MM.1S (cell line): Measurements from ENCODE around the gene GRIK1.

Experiments
- DNase-seq: peaks from one replicate; pipeline ENCODE4 v3.0.0-alpha.2; 2015
- H2AFZ ChIP-seq: fragments of 300-600 bp; sonication (generic); 2 replicates; pipeline ENCODE4 v1.6.0; 2016; ENCODE audit warnings: antibody characterized with exemption, low read length
- H3F3A ChIP-seq: fragments of 300-600 bp; sonication (generic); 2 replicates; pipeline ENCODE4 v1.6.1; 2016; ENCODE audit warnings: mild to moderate bottlenecking, antibody characterized with exemption, low read length, moderate library complexity, mixed read lengths; ENCODE audit not compliant: insufficient read depth
- H3K27ac ChIP-seq: fragments of 300-600 bp; sonication (generic); 2 replicates; pipeline ENCODE4 v1.5.1; 2016; ENCODE audit warnings: mild to moderate bottlenecking, low read length
- H3K27me3 ChIP-seq: fragments of 300-600 bp; sonication (generic); replicated peaks from 2 replicates; pipeline ENCODE4 v1.6.0; 2016; ENCODE audit warnings: low read length; ENCODE audit not compliant: insufficient read depth
- H3K36me3 ChIP-seq: fragments of 300-600 bp; sonication (generic); replicated peaks from 2 replicates; pipeline ENCODE4 v1.6.1; 2016; ENCODE audit warnings: mild to moderate bottlenecking, low read length, mixed read lengths; ENCODE audit not compliant: insufficient read depth
- H3K4me1 ChIP-seq: fragments of 300-600 bp; sonication (generic); 2 replicates; pipeline ENCODE4 v1.6.1; 2016; ENCODE audit warnings: low read length, mixed read lengths
- H3K4me2 ChIP-seq: fragments of 300-600 bp; sonication (generic); 2 replicates; pipeline ENCODE4 v1.6.0; 2016; ENCODE audit warnings: low read depth, low read length
- H3K4me3 ChIP-seq: fragments of 300-600 bp; sonication (generic); 2 replicates; pipeline ENCODE4 v1.5.1; 2016; ENCODE audit warnings: low read length, mixed read lengths
- H3K79me2 ChIP-seq: fragments of 300-600 bp; sonication (generic); 2 replicates; pipeline ENCODE4 v1.6.1; 2016; ENCODE audit warnings: mixed run types, low read length, mixed read lengths
- H3K9ac ChIP-seq: fragments of 300-600 bp; sonication (generic); 2 replicates; pipeline ENCODE4 v1.6.1; 2016; ENCODE audit warnings: low read length, mixed read lengths
- H3K9me2 ChIP-seq: fragments of 300-600 bp; sonication (generic); replicated peaks from 2 replicates; pipeline ENCODE4 v1.6.1; 2016; ENCODE audit warnings: mild to moderate bottlenecking, low read length, mixed read lengths; ENCODE audit not compliant: insufficient read depth
- H3K9me3 ChIP-seq: fragments of 300-600 bp; sonication (generic); replicated peaks from 2 replicates; pipeline ENCODE4 v1.6.1; 2016; ENCODE audit warnings: mild to moderate bottlenecking, low read length, mixed read lengths; ENCODE audit not compliant: insufficient read depth
- H4K20me1 ChIP-seq: fragments of 300-600 bp; sonication (generic); 2 replicates; pipeline ENCODE4 v1.6.1; 2016; ENCODE audit warnings: mild to moderate bottlenecking, low read length, moderate library complexity, mixed read lengths; ENCODE audit not compliant: insufficient read depth
- EZH2 ChIP-seq: fragments of 300-600 bp; sonication (generic); optimal IDR thresholded peaks from 2 replicates; pipeline ENCODE3; 2017; ENCODE audit warnings: low read depth, mild to moderate bottlenecking, antibody characterized with exemption, low read length, mixed read lengths
- EZH2phosphoT487 ChIP-seq: fragments of 300-600 bp; sonication (generic); IDR thresholded peaks from 2 replicates; pipeline ENCODE4 v1.6.1; 2018; ENCODE audit warnings: antibody characterized with exemption, low read length
- TF ChIP-seq, protein P1 (sequence below): fragments of 300-600 bp; sonication (generic); IDR thresholded peaks from 2 replicates; pipeline ENCODE4 v1.5.1; 2016; ENCODE audit warnings: antibody characterized with exemption, low read length, mixed read lengths

Gene GRIK1

GRCh38 chr21:29640080-29640508 is 299.7 kb downstream of the GRIK1 start:
- Histone ChIP-seq H3K9me2 (no peaks in the 10 kb centered on the region), H3K9ac (no peak overlapping the region), H3K27me3 (no peaks in the 10 kb centered on the region), H3K27ac (no peak overlapping the region), H3F3A (no peaks in the 10 kb centered on the region), H3K36me3 (no peaks in the 10 kb centered on the region), H3K9me3 (no peaks in the 10 kb centered on the region), H3K4me3 (no peak overlapping the region), H3K79me2 (no peaks in the 10 kb centered on the region), H2AFZ (no peak overlapping the region), H3K4me1 (no peaks in the 10 kb centered on the region), H4K20me1 (no peaks in the 10 kb centered on the region), H3K4me2 (no peak overlapping the region)
- no peak for DNase-seq
- TF ChIP-seq EZH2phosphoT487 (no peak), EZH2 (no peak)
- TF ChIP-seq, protein P1, sequence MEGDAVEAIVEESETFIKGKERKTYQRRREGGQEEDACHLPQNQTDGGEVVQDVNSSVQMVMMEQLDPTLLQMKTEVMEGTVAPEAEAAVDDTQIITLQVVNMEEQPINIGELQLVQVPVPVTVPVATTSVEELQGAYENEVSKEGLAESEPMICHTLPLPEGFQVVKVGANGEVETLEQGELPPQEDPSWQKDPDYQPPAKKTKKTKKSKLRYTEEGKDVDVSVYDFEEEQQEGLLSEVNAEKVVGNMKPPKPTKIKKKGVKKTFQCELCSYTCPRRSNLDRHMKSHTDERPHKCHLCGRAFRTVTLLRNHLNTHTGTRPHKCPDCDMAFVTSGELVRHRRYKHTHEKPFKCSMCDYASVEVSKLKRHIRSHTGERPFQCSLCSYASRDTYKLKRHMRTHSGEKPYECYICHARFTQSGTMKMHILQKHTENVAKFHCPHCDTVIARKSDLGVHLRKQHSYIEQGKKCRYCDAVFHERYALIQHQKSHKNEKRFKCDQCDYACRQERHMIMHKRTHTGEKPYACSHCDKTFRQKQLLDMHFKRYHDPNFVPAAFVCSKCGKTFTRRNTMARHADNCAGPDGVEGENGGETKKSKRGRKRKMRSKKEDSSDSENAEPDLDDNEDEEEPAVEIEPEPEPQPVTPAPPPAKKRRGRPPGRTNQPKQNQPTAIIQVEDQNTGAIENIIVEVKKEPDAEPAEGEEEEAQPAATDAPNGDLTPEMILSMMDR, result no peak

- Histone ChIP-seq H3K9ac (no peak overlapping the region), H2AFZ (no peak overlapping the region), H4K20me1 (no peaks in the 10 kb centered on the region), H3K27ac (no peak overlapping the region), H3K36me3 (no peaks in the 10 kb centered on the region), H3K4me2 (no peak overlapping the region), H3K4me3 (no peak overlapping the region), H3F3A (no peaks in the 10 kb centered on the region), H3K9me2 (no peaks in the 10 kb centered on the region), H3K79me2 (no peaks in the 10 kb centered on the region), H3K27me3 (no peaks in the 10 kb centered on the region), H3K4me1 (no peaks in the 10 kb centered on the region), H3K9me3 (no peaks in the 10 kb centered on the region)
- no peak for DNase-seq
- no peak for TF ChIP-seq EZH2phosphoT487
- TF ChIP-seq, protein P1, result no peak
- no peak for TF ChIP-seq EZH2
Observed at GRCh38 chr21:29639366-29640079, 300.3 kb downstream of the GRIK1 start.

- DNase-seq, result no peak
- H3K9ac ChIP-seq, result no peak overlapping the region
- H3K4me2 ChIP-seq, result no peak overlapping the region
- H3K27me3 ChIP-seq, result no peaks in the 10 kb centered on the region
- H3K79me2 ChIP-seq, result no peaks in the 10 kb centered on the region
- H4K20me1 ChIP-seq, result no peaks in the 10 kb centered on the region
- H3K9me3 ChIP-seq, result no peaks in the 10 kb centered on the region
- H3F3A ChIP-seq, result no peaks in the 10 kb centered on the region
- H3K4me3 ChIP-seq, result no peak overlapping the region
- TF ChIP-seq EZH2, result no peak
- no peak for TF ChIP-seq EZH2phosphoT487
- TF ChIP-seq, protein P1, result no peak
- H3K9me2 ChIP-seq, result no peaks in the 10 kb centered on the region
- H3K36me3 ChIP-seq, result no peaks in the 10 kb centered on the region
- no peak overlapping the region for H3K27ac ChIP-seq
- H2AFZ ChIP-seq, result no peak overlapping the region
- no peaks in the 10 kb centered on the region for H3K4me1 ChIP-seq
Observed at GRCh38 chr21:29638761-29639327, 301.0 kb downstream of the GRIK1 start.
